WERI-Rb-1 (cell line): ENCODE results near the gene OPN4.

ENCODE experiments used
- DNase-seq: peaks from one replicate; pipeline ENCODE4 v3.0.0-alpha.2; 2020
- H3K27ac ChIP-seq: fragments of 250-450 bp; sonication (Bioruptor Pico); 2 replicates; pipeline ENCODE4 v1.5.1; 2020; ENCODE audit warnings: mild to moderate bottlenecking, moderate library complexity
- H3K27me3 ChIP-seq: fragments of 250-450 bp; sonication (Bioruptor Pico); 2 replicates; pipeline ENCODE4 v1.5.1; 2021; ENCODE audit warnings: mild to moderate bottlenecking, low read depth, moderate library complexity; ENCODE audit not compliant: insufficient read depth, severe bottlenecking
- H3K36me3 ChIP-seq: fragments of 250-450 bp; sonication (Bioruptor Pico); 2 replicates; pipeline ENCODE4 v1.5.1; 2020; ENCODE audit warnings: mild to moderate bottlenecking, moderate library complexity
- H3K4me3 ChIP-seq: 2 replicates; pipeline ENCODE4 v1.5.1; 2011; ENCODE audit warnings: low read depth, mild to moderate bottlenecking, control low read depth, low read length
- H3K9me3 ChIP-seq: fragments of 250-450 bp; sonication (Bioruptor Pico); 2 replicates; pipeline ENCODE4 v1.5.1; 2021; ENCODE audit warnings: mild to moderate bottlenecking, moderate library complexity; ENCODE audit not compliant: severe bottlenecking
- TF ChIP-seq, protein P1 (sequence below): IDR thresholded peaks from 2 replicates; pipeline ENCODE4 v1.5.1; 2011; ENCODE audit warnings: low read depth, mild to moderate bottlenecking, control low read depth, inconsistent platforms, low read length

Gene OPN4

DNA sequence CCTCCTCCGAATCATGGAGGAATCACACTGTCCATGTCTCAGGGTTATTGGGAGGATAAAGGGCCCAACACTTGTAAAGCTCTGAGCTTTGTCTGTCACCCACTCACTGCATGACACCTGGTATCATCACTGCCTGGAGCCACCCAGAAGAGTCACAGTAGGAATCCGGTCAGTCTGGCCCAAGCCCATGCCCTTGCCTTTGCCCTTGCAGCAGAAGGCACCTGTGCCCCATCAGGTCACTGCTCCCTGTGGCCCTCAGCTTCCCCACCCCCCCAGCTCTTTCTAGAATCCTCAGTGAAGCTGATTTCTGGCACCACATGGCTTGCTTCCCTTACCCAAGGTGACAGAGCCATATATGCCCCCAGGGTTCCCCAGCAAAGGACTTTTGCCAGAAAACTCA is 28.3 kb downstream of the OPN4 start:
- TF ChIP-seq, protein P1, sequence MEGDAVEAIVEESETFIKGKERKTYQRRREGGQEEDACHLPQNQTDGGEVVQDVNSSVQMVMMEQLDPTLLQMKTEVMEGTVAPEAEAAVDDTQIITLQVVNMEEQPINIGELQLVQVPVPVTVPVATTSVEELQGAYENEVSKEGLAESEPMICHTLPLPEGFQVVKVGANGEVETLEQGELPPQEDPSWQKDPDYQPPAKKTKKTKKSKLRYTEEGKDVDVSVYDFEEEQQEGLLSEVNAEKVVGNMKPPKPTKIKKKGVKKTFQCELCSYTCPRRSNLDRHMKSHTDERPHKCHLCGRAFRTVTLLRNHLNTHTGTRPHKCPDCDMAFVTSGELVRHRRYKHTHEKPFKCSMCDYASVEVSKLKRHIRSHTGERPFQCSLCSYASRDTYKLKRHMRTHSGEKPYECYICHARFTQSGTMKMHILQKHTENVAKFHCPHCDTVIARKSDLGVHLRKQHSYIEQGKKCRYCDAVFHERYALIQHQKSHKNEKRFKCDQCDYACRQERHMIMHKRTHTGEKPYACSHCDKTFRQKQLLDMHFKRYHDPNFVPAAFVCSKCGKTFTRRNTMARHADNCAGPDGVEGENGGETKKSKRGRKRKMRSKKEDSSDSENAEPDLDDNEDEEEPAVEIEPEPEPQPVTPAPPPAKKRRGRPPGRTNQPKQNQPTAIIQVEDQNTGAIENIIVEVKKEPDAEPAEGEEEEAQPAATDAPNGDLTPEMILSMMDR, result no peak
- no peaks in the 10 kb centered on the region for H3K9me3 ChIP-seq

DNA sequence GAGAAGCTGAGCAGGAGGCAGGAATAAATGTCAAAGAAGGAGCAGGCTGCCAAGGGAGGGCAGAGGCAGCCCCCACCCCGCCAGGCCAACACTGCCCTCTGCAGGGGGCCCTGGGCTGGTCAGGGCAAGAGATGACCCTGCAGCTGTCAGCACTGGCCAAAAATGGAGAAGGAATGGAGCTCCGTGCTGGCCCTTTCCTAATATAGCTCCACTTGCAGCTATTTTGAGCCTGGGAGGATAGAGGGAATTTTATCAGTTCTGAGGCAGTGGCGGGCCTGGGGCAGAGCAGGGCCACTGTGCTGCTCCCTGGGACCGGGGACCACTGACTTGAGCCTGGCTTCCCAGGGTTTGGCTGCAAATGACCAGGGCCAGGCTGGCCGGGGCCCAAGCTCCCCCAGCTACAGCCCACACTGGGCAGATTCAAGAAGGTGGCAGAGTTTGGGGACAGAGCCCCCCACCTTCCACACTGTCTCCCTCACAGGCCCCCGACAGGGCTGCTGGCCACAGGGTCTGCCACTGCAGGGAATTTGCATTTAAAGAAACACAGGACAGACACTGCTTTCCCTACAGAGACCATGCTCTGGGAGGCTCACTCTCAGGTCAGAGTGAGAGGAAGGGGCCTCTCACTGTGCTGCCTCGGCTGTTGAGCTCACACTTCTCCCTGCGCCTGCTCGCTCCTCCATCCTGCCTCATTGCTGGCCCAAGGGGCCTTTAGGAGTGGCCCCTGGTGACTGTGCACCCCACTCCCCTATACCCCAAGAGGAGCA is 30.2 kb downstream of the OPN4 start:
- no peaks in the 10 kb centered on the region for H3K9me3 ChIP-seq
- no peaks in the 10 kb centered on the region for H3K27me3 ChIP-seq
- no peak overlapping the region for H3K27ac ChIP-seq
- DNase-seq, result peak; percentile 77
- no peak overlapping the region for H3K4me3 ChIP-seq
- no peaks in the 10 kb centered on the region for H3K36me3 ChIP-seq
- TF ChIP-seq, protein P1, result peak; percentile 93

More for the DNA sequence above, 28.3 kb downstream of the OPN4 start:
- no peak overlapping the region for H3K4me3 ChIP-seq
- H3K27me3 ChIP-seq, result no peaks in the 10 kb centered on the region
- H3K27ac ChIP-seq, result no peak overlapping the region; the same call in 1 of the 2 replicates
- H3K36me3 ChIP-seq, result no peaks in the 10 kb centered on the region
- DNase-seq, result no peak

DNA sequence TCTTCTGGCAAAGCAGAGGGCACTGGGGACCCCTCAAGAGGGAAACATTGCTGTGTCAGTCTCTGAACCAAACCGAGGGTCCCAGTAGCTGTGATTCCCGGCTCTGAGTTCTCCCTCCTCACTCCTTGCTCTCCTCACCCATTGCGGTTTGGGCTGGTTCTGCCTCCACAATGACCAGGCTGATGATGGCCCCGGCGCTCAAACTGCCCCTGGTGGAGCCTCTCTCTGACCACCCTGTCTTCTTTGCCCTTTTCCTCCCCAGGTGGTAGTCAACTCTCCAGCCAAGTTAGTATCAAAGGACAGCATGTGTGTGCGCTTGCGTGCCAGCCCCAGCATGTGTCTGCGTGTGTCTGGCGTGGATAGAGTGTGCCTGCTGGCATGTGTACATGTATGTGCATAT is 31.1 kb downstream of the OPN4 start:
- DNase-seq, result no peak
- TF ChIP-seq, protein P1, result no peak
- Histone ChIP-seq H3K9me3 (no peaks in the 10 kb centered on the region), H3K27ac (no peak overlapping the region), H3K4me3 (no peak overlapping the region), H3K27me3 (no peaks in the 10 kb centered on the region), H3K36me3 (no peaks in the 10 kb centered on the region)

DNA sequence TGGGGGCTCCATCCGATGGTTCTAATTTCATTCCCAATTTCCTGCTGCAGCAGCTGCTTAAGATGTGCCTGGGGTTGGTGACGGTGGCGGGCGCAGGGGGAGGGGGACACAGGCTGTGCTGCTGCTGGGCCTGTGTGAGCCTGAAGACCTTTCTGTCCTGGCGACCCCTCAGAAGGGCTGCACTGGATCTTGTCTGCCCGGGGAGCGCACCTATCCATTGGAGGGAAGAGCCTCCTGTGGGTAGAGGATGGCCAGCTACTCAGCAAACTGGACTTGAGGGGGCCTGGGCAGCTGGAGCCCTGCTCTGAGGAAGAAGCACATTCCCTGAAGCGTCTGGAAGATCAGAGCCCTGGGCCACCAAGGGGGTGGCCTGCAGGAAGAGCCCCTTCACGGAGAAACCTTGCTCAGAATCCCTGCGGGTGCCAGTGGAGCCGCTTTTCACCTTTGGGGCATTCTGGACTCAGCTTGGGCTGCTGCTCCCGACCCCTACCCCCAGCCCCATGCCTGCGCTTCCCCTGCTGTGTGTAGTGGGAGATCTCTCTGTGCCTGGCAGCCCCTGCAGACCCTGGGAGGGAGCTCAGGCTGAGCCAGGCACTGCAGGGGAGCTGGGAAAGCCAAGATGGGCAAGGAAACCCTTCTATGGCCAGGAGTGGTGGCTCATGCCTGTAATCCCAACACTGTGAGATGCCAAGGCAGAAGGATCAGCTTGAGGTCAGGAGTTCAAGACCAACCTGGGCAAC is 31.7 kb downstream of the OPN4 start:
- TF ChIP-seq, protein P1, result no peak
- Histone ChIP-seq H3K4me3 (no peak overlapping the region), H3K27me3 (no peaks in the 10 kb centered on the region), H3K36me3 (no peaks in the 10 kb centered on the region), H3K27ac (no peak overlapping the region), H3K9me3 (no peaks in the 10 kb centered on the region)
- DNase-seq, result no peak

DNA sequence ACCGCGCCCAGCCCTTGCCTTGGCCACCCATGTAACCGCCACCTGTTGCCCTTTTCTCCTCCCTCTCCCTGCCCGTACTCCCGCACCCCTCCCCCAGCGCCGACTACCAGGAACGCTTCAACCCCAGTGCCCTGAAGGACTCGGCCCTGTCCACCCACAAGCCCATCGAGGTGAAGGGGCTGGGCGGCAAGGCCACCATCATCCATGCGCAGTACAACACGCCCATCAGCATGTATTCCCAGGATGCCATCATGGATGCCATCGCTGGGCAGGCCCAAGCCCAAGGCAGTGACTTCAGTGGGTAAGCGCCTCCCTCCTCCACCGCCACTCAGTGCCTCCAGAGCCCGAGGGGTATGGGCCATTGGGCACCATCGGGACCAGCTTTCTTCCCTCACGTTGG is 32.6 kb downstream of the OPN4 start:
- H3K4me3 ChIP-seq, result no peak overlapping the region
- H3K27me3 ChIP-seq, result no peaks in the 10 kb centered on the region
- no peak overlapping the region for H3K27ac ChIP-seq
- no peaks in the 10 kb centered on the region for H3K36me3 ChIP-seq
- H3K9me3 ChIP-seq, result no peaks in the 10 kb centered on the region
- TF ChIP-seq, protein P1, result no peak
- DNase-seq, result no peak
